Dedifferentiated amniotic fluid mesenchymal stem cell (primary cell): Measurements from ENCODE around the gene DVL1.
"Not testable (repeated sequence)": the region's sequence is repeated elsewhere in the genome, so short reads cannot be mapped to it uniquely, and the experiment has no call there.

ENCODE experiments used
- DNase-seq: peaks from one replicate; pipeline ENCODE4 v3.0.0-alpha.2; 2016; ENCODE audit errors: extremely low spot score

The DVL1 gene

DNA sequence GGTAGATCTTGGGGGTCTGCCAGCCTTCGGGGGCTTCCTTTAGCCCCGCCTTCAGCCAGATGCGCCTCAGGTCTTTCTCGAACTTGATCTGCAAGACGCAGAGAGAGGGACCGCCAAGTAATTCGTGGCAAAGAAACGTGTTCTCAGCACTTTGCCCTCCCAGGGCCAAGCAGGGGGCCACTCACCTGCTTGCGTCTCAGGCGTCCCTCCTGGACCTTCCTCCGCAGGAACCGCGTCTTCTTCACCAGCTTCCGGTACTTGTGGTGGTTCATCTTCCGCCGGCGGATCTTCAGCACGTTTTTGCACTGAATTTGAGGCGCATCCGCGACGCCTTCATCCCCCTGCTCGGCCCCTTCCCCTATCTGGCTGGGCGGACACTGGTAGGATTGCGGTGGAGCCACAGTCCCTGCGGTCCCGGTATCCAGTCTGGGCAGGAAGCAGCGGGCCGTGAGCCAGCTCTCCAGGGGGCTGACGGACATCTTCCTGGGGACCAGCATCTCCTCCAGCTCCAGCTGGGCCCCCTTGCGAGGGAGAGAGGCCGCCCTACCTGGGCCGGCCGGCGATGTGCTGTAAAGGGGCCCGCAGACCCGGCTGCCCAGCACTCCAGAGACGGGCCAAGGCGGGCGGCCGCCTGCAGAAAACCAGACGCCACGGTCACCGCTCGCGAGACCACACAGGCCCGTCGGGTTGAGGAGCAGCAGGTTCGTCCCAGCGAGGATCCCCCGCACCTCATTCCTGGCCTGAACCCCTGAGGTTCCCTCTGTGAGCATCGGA is 24.8 kb upstream of the DVL1 start:
- DNase-seq, result no peak

DNA sequence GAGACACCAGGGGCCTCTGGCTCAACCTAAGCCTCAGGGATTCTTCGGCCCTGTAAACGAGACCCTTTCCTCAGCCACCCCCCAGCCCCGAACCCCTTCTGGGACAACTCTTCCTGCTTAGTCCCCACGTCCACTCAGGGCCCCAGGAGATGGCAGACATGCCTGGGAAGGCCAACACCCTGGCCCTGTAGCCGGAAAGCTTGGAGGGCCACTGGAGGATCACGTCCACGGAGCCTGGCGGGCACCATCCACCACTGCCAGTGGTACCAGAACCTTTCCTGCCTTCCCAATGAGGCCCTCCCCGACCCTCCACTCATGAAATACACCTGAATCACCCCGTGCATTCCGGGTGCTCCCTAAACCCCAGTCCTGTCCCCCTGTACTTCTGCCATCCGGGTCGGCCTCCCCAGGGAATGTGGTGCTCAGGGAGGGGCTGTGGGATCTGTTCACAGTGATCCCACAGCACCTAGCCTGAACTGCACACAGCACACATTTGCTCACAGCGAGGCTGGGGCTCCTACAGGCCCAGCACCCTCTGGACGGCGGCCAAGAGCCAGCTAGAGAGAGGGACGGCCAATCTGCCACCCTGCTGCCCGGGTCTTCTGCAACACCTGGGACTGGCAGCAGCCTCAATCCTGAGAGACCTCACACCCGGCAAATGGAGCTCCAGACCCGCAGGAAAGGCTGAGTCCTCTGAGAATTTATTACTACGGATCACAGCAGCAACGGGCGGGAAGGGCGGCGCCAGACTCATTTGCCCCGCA is 24.0 kb upstream of the DVL1 start:
- no peak for DNase-seq

DNA sequence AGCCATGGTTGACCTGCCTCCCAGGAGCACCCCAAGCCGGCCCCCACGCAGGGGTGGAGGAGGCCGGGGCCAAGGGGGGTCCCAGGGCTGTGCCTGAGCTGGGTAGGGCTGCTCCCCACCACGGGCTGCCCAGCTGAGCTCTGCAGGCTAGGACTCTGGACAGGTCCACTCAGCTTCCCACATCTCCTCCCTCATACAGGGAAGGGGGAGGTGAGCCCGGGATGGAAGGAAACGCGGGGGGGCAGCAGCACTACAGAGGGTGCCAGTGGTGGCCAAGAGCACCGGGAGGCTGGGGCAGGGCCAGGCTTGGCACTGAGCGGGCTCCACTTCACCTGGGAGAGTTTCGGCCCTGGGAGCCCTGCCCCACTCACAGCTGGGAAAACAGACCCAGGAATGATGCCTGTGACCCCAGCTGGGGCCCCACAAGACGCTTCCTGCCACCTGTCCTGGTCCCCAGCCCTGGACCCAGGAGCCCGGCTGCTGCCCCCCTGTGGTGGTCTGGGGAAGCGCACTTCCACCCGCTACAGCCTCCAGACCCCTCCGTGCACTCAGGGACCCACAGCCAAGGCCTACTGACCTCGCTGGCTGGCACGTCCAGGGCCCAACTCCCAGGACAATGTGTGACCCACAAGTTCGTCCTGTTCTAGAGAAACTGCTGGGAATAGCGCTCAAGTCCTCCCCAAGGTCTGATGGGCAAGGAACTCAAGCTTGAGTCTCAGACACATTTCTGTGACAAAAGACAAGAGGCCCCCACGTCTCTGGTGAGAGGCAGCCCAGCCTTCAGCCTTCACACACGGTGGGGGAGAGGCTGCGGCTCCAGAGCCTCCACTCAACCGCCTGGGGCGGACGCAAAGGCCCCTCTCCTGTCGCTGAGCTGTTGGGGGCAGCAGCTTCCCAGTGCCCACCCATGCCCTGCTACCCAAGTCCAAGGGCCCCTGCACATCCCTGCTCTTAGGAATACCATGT is 22.8 kb upstream of the DVL1 start:
- no peak for DNase-seq

DNA sequence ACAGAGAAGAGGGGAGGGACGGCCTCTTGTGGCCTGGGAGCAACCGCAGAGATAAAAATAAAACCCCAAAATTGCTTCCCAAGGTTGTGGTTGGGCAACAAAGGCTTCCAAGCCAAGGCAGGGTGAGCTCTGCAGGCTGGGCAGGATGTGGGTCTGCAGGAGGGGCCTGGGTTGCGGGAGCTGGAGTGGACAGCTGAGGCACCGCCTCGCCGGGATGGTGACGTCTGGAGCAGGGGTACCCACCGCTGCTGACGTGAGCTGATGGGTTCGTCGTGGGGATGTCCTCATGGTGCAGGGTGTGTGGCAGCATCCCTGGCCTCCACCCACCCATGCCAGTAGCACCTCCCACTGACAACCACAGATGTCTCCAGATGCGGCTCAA is 22.1 kb upstream of the DVL1 start:
- no peak for DNase-seq

DNA sequence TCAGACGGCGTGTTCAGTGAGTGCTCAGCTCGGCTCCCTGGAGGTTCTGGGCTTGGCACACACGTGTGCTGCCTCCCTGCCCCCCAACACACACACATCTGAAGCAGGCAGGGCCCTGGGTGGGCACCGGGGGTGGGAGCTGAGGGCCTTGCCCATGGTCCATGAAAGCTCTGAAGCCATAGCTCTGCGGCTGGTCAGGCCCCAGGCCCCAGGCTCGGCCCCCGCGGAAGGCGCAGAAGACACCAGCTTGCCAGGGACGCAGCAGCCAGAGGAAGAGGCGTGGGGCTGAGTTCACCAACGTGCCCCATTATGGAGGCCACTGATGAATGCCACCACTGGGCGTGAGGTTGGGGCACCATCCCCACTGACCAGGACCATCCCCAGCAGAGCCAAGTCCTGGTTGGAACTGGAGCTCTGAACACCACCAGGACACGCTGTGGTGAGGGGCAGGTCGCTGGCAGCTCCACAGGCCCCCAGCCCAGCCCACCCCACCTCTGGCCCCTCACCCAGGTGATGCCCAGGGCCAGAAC is 21.6 kb upstream of the DVL1 start:
- DNase-seq, result no peak

DNA sequence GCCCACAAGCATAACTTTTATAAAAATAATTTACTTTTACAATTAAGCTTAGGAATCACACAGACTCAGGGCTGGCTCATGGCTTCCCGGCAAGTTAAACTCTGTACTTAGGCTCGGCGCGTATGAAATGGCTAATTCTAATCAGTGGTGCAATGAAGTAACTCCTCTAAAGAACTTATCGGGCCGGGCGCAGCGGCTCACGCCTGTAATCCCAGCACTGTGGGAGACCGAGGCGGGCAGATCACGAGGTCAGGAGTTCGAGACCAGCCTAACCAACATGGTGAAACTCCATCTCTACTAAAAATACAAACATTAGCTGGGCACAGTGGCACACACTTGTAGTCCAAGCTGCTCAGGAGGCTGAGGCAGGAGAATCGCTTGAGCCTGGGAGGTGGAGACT is 20.9 kb upstream of the DVL1 start:
- DNase-seq, result not testable (repeated sequence)

DNA sequence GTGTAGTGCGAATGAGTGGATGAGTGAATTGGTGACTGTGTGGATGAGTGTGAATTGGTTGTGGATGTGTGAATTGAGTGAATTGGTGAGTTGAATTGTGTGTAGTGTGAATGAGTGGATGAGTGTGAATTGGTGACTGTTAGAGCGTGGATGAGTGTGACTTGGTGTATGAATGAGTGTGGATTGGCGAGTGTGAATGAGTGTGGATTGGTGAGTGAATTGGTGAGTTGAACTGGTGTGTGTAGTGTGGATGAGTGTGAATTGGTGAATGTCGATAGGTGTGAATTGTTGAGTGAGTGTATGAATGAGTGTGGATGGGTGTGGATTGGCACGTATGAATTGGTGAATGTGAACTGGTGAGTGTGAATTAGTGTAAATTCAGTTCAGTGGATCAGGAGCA is 18.1 kb upstream of the DVL1 start:
- no peak for DNase-seq

DNA sequence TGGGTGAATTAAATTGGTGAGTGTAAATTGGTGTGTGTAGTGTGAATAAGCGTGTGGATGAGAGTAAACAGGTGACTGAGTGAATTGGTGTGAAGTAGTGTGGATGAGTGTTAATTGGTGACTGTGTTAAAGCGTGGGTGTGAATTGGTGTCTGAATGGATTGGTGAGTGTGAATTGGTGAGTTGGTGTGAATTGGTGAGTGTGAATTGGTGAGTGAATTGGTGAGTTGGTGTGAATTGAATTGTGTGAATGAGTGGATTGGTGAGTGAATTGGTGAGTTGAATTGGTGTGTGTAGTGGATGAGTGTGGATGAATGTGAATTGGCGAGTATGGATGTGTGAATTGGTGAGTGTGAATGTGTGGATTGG is 17.5 kb upstream of the DVL1 start:
- DNase-seq, result no peak

DNA sequence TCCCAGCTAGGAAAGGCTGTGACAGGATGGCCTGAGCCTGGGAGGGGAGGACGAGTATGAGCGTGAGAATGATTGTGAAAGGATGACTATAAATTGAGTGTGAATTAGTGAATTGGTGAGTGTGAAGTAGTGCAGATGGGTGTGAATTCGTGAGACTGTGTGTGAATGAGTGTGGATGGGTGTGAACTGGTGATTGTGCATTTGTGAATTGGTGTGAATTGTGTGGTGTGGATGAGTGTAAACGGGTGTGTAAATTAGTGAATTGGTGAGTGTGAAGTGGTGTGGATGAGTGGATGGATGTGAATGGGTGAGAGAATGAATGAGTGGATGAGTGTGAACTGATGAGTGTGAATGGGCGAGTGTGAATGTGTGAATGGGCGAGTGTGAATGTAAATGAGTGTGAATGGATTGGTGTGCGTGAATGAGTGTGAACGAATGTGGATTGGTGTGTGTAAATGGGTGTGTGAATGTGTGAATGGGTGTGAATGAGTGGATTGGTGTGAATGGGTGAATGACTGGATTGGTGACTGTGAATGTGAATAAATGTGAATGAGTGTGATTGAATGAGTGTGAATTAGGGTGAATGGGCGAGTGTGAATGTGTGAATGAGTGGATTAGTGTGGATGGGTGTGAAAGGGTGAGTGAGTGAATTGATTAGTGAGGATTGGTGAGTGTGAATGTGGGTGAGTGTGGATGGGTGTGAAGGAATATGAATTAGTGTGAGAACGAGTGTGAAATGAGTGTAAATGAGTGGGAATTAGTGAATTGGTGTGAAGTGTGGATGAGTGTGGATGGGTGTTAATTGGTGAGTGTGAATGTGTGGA is 16.9 kb upstream of the DVL1 start:
- no peak for DNase-seq

DNA sequence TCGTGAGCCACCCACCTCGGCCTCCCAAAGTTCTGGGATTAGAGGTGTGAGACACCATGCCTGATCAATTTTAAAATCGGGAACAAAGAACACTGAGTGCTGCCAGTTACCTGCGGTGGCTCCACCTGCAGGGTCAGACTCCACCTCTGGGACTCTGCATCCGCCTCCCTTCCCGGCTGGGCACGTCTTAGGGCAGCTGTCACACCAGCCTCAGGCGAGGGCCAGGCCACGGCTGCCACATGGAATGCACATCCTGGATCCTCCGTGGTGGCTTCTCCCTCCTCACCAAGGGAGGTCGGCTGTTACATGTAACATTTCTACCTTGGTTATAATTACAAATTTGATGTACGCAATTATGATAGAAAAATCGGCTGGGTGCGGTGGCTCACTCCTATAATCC is 15.0 kb upstream of the DVL1 start:
- DNase-seq, result no peak

DNA sequence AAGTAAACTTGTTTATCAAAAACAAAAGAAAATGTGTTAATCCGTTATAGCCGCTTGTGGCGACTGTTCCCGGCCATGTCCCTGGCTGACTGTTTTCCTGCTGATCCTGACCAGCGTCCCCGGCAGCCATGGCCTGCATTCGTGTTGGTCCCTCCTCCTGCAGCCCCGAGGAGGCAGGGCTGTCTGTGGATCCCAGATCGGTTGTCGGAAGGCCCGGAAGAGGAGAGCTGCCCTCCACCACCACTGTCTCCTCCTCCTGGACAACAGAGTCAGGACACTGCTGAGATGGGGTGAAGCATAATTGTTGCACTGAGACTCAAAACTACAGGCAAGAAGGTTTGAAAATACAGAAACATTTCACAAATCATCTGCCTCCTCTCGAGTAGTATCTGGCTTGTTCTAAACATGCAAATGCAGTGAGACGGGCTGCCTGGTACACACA is 12.8 kb upstream of the DVL1 start:
- peak; percentile 79 for DNase-seq

DNA sequence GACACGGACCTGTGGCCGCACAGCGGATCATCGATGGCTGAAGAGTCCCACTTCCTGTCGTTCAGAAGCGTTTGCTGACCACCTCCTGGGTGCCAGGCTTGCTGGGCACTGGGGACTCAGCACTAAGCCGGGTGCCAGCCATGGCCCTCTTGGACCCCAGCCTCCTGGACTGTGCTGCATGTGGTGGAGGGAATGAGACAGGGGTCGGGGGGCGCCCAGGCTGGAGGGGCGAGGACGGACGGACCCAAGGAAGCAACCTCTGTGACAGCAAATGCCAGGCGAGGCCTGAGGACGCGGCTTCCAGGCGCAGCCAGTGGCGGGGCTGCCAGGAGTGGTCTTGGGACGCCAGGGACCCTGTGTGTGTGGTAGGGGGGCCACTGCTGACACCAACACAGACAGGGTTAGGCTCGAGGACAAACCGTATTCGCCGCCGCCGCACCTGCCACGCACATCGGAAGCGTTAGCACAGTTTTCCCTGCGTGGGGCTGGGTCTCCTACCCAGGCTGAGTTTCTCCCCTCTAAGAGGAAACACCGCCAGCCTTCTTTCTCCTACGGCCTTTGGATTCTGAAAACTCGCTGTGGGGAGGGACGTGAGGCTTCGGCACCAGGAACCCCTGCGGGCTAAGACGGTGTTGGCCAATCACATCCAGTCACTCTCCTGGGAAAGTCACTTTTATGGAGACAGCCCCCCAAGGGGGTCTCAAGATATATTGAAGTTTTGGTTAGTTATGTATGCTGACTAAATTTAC is 12.2 kb upstream of the DVL1 start:
- no peak for DNase-seq

DNA sequence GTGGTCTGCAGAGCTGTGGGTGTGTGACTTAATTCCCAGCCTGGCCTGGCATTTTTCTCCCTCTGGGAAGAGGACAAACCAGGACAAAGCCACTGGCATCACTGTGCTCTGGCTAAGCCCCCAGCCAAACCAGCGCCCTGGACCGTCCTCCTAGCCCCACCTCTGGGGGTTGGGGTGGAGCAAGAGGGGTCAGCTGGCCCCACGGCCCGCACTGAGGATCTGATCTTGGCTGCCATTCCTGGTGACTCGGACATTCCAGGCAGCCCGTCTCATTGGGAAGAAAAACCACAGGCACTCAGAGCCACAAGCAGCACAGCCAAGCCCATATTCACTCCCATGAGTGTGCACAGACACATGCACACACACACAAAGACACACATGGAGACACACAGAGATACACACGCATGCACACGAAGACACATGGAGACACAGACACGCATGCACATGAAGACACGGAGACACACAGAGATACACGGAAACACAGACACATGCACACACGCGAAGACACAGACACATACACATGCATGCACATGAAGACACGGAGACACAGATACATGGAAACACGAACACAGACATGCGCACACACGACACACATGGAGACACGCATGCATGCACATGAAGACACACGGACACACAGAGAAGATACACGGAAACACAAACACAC is 11.4 kb upstream of the DVL1 start:
- DNase-seq, result peak; percentile 92

DNA sequence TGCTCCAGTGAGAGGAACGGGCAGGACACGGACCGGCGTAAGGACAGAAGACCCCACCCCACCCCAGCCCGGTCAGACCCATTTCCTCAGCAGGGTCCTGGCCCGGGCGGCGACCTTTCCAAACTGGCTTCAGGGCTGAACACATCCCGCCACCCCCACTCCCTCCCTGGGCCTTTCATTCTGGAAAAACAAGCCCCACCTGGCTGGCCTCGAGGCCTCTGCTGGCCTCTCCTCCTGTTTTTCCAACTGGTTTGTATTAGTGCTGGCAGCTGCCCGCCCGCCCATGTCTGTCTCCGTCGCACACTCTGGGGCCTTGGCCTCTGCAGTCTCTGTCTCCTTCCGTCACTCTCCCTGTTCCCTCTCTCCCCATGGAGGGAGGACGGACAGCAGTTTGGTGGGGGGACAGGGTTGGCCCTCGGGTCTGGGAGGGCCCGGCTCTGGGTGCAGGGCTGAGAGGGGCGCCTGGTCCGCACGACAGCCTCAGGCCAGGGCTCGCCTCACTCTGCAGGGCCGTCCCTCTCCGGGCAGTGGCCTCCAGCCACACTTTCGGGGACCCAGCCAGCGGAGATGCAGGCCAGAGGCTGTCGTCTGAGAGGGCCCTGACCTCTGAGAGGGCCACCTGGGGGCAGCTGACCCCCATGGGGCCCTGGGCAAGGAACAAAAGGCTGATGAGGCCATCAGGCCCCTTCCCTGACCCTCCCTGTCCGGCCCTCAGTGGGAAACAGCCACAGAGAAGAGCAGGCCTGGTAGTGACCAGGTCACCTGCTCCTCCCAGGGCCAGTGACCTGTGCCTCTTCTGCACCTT is 10.6 kb upstream of the DVL1 start:
- peak; percentile 80 for DNase-seq

DNA sequence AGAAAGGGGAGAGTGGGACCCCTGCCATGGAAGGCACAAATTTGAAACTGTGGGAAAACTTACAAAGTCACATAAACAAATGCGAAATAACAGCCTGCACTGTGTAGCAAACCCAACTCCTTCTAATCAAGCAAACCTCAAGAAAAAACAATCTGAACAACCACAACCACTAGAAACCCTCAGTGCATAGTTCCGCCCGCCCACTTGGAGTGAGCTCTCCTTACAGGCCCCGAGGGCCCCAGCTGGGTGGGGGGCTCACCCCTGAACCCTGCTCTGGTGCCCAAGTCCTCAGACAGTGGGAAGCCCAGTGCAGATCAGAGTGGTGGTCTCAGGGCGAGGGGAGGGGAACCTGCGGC is 10.1 kb upstream of the DVL1 start:
- peak; percentile 73 for DNase-seq

DNA sequence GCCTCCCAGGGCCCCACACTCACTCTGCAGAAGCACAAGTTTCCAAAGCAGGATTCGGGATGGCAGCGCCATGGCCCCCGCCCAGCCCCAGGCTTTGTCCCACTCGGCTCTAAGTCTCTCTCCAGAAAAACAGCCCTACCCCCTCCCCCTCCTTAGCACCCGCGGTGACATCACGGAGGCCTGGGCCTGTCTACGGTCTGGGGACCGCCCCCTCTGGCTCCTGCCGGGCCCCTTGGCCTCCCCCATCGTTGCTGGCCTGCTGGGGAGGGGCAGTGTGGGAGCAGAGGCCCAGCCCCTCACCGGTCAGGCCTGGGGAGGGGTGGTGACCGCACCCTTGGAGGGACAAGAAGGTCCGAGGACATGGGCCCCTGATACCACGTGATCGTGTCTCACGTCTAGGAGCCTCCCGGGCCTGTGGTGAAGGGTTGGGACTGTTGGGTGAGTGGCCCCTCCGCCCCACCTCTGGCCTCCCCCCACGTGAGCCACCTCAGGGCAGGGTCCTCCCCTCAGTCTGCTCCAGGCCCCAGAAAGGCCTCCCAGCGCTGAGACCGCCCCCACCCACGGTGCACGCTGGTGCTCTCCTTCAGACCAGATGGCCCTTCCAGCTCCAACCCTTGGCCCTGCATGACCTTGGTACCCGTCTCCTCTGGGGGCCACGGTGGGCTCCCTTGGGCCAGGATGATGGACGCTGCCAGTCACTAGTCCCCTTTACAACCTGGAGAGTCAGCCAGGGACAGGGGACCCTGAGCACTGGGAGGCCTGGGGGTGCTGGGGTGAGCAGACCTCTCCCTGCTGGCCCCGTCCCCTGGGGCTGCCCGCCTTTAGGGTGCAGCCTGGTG is 9.4 kb upstream of the DVL1 start, which contains the start of gene MXRA8:
Gene MXRA8 (minus strand): TSS at position 123 of the 839 bp plus-strand sequence. CDS start 51 bp downstream, at position 72.
- peak; percentile 88 for DNase-seq

DNA sequence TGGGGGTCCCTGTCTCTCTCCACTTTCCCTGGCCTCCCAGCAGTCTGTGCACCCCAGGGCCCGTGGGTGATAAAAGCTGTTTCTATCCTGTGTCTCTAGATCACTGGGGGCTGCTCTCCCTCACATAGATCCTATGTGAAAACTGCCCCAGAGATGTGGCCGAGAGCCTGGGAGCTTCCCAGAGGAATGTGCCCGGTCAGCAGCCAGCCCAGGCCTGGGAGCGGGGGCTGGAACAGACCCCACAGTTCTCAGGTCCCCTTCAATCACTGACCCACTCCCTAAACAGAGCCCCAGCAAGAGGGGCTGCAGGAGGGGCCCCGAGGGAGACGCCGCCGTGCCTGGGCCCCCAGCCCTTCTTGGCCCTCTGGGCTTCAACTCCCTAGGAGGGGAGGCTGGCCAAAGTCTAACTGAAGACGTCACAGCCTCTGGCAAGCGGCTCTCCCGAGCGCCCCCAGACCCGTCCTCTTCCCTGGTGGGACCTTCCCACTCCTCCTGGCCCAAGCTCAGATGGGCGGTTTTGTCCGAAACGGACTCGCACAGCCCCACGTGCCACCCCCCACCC is 8.7 kb upstream of the DVL1 start:
- DNase-seq, result no peak
